Activated CD4-positive, alpha-beta T cell treated with anti-CD3 and anti-CD28 coated beads, Interleukin-10, Interleukin-2, amounts not matched to agents 100 ng/mL and 50 ng/mL, durations not matched to agents 16 hours and 8 hours (primary cell): ENCODE measurements around the gene PSMA5.
"Not testable (repeated sequence)": the region's sequence is repeated elsewhere in the genome, so short reads cannot be mapped to it uniquely, and the experiment has no call there.

Source experiments
- DNase-seq: peaks from one replicate; pipeline ENCODE4 v3.0.0-alpha.2; 2020

Gene PSMA5

GRCh38 chr1:109426281-109427170 is at the start of gene PSMA5:
TSS of gene PSMA5 (minus strand) at chr1:109426448. CDS start at chr1:109426330, 118 bp downstream.
- peak; percentile 99 for DNase-seq

GRCh38 chr1:109475261-109475660 is 49.0 kb upstream of the PSMA5 start:
- no peak for DNase-seq

- DNase-seq, result no peak
Observed at GRCh38 chr1:109474697-109475096, 48.4 kb upstream of the PSMA5 start.

GRCh38 chr1:109473284-109474057 is 47.2 kb upstream of the PSMA5 start:
- DNase-seq, result not testable (repeated sequence)

- no peak for DNase-seq
Observed at GRCh38 chr1:109472779-109473178, 46.5 kb upstream of the PSMA5 start.

- no peak for DNase-seq
Observed at GRCh38 chr1:109470245-109470644, 44.0 kb upstream of the PSMA5 start.

- no peak for DNase-seq
Observed at GRCh38 chr1:109468903-109469302, 42.7 kb upstream of the PSMA5 start.

- no peak for DNase-seq
Observed at GRCh38 chr1:109468061-109468460, 41.8 kb upstream of the PSMA5 start.

GRCh38 chr1:109467301-109467777 is 41.1 kb upstream of the PSMA5 start:
- DNase-seq, result no peak

GRCh38 chr1:109466452-109467300 is 40.4 kb upstream of the PSMA5 start, which contains the start of gene SYPL2:
TSS of gene SYPL2 (plus strand) at chr1:109466546. CDS start at chr1:109466844, 298 bp downstream.
- DNase-seq, result no peak

- DNase-seq, result no peak
Observed at GRCh38 chr1:109466125-109466451, 39.8 kb upstream of the PSMA5 start.

- DNase-seq, result no peak
Observed at GRCh38 chr1:109457819-109458218, 31.6 kb upstream of the PSMA5 start.

- no peak for DNase-seq
Observed at GRCh38 chr1:109454497-109455133, 28.4 kb upstream of the PSMA5 start.

- no peak for DNase-seq
Observed at GRCh38 chr1:109447524-109447923, 21.3 kb upstream of the PSMA5 start.

GRCh38 chr1:109445949-109446695 is 19.9 kb upstream of the PSMA5 start:
- DNase-seq, result not testable (repeated sequence)

- DNase-seq, result no peak
Observed at GRCh38 chr1:109444346-109444745, 18.1 kb upstream of the PSMA5 start.

GRCh38 chr1:109443476-109443875 is 17.2 kb upstream of the PSMA5 start:
- DNase-seq, result no peak

GRCh38 chr1:109441069-109441468 is 14.8 kb upstream of the PSMA5 start:
- no peak for DNase-seq

GRCh38 chr1:109438798-109439297 is 12.6 kb upstream of the PSMA5 start:
- no peak for DNase-seq

- DNase-seq, result no peak
Observed at GRCh38 chr1:109434484-109434883, 8.2 kb upstream of the PSMA5 start.

GRCh38 chr1:109433322-109433721 is 7.1 kb upstream of the PSMA5 start:
- DNase-seq, result no peak
